Fibroblast of lung (primary cell): ENCODE results near the gene LRRC47. TPM values are rescaled to one million over a fixed set of nuclear protein-coding genes. Genes with fewer than 3 reads are reported as not detected.

ENCODE experiments used
- DNase-seq, 2 donors: peaks; one replicate each; pipeline versions ENCODE4 v3.0.0 to v3.0.0-alpha.2; 2010; ENCODE audit warnings: low read depth in 2 of 2
- H2AFZ ChIP-seq: 2 replicates; pipeline ENCODE4 v1.5.1; 2012; ENCODE audit warnings: low read length, control low read depth, inconsistent platforms
- H3K27ac ChIP-seq: 2 replicates; pipeline ENCODE4 v1.5.1; 2011; ENCODE audit warnings: low read length, control low read depth; ENCODE audit not compliant: insufficient read depth
- H3K27me3 ChIP-seq: 2 replicates; pipeline ENCODE4 v1.5.1; 2011; ENCODE audit warnings: mild to moderate bottlenecking, low read length; ENCODE audit not compliant: control insufficient read depth, insufficient read depth
- H3K36me3 ChIP-seq: 2 replicates; pipeline ENCODE4 v1.5.1; 2011; ENCODE audit warnings: low read length; ENCODE audit not compliant: control insufficient read depth, insufficient read depth
- H3K4me1 ChIP-seq: 2 replicates; pipeline ENCODE4 v1.5.1; 2011; ENCODE audit warnings: low read length; ENCODE audit not compliant: control insufficient read depth, insufficient read depth; ENCODE audit errors: extremely low read depth
- H3K4me2 ChIP-seq: 2 replicates; pipeline ENCODE4 v1.5.1; 2011; ENCODE audit warnings: low read length, control low read depth; ENCODE audit not compliant: insufficient read depth; ENCODE audit errors: extremely low read depth
- H3K4me3 ChIP-seq, 4 experiments: fragments of 200-600 bp in 1 of 4; sonication (generic) in 1 of 4; replicated peaks in 1 of 4; 2 replicates each; pipeline ENCODE4 v1.5.1; 2011 to 2016; ENCODE audit warnings: low read length in 4 of 4, low read depth in 3 of 4, mild to moderate bottlenecking in 3 of 4, control low read depth in 2 of 4, inconsistent platforms in 1 of 4, mixed read lengths in 1 of 4; ENCODE audit not compliant: insufficient read depth in 1 of 4; ENCODE audit errors: control extremely low read depth in 1 of 4
- H3K79me2 ChIP-seq: 2 replicates; pipeline ENCODE4 v1.5.1; 2012; ENCODE audit warnings: mild to moderate bottlenecking, low read length, inconsistent platforms; ENCODE audit not compliant: control insufficient read depth, insufficient read depth
- H3K9ac ChIP-seq: 2 replicates; pipeline ENCODE4 v1.5.1; 2011; ENCODE audit warnings: mild to moderate bottlenecking, low read length, control low read depth; ENCODE audit not compliant: insufficient read depth
- H3K9me3 ChIP-seq: 2 replicates; pipeline ENCODE4 v1.5.1; 2012; ENCODE audit warnings: low read depth, low read length; ENCODE audit not compliant: control insufficient read depth, insufficient read depth
- H4K20me1 ChIP-seq: 2 replicates; pipeline ENCODE4 v1.5.1; 2011; ENCODE audit warnings: low read length; ENCODE audit not compliant: control insufficient read depth, insufficient read depth; ENCODE audit errors: extremely low read depth
- CTCF ChIP-seq, 2 donors: IDR thresholded peaks in 1 of 2; conservative IDR thresholded peaks in 1 of 2; 1 replicate in 1 of 2; 2 replicates in 1 of 2; pipeline ENCODE4 v1.5.1; 2011 to 2012; ENCODE audit warnings: low read length in 2 of 2, control low read depth in 1 of 2, inconsistent platforms in 1 of 2, low read depth in 1 of 2, mild to moderate bottlenecking in 1 of 2
- EZH2 ChIP-seq: IDR thresholded peaks from 2 replicates; pipeline ENCODE4 v1.5.1; 2012; ENCODE audit warnings: low read length, control low read depth, mild to moderate bottlenecking; ENCODE audit errors: missing control alignments
- polyA plus RNA-seq, 2 donors: library from polyadenylated mRNA; depleted of rRNA in 1 of 2; stranded (reverse) in 1 of 2; unstranded in 1 of 2; fragments of >200 nt; gene quantifications; 2 replicates each; pipeline ENCODE4 v1.2.1, GENCODE V29; 2011 to 2012; ENCODE audit warnings: missing spikeins in 1 of 2
- total RNA-seq: library from RNA; depleted of rRNA; stranded (reverse); fragments of >200 nt; gene quantifications from 2 replicates; pipeline ENCODE4 v1.2.1, GENCODE V29; 2014

Gene LRRC47
- total and polyA plus RNA-seq, 2 donors (not counting 1 experiment from before 2014, with no cell fraction given), result 25.1 to 28.8 TPM

- Histone ChIP-seq H3K27ac (no peak overlapping the region), H3K79me2 (no peaks in the 10 kb centered on the region), H3K9me3 (no peaks in the 10 kb centered on the region), H3K4me1 (peaks cover 5% of the 10 kb centered on the region), H3K27me3 (no peaks in the 10 kb centered on the region), H4K20me1 (no peaks in the 10 kb centered on the region), H3K36me3 (no peaks in the 10 kb centered on the region), H3K4me3 (peak overlapping the region in 2 of 4 experiments; percentile 42 to 60), H2AFZ (no peak overlapping the region), H3K4me2 (no peak overlapping the region), H3K9ac (no peak overlapping the region)
- no peak for DNase-seq
- TF ChIP-seq CTCF (conservative IDR thresholded peaks at IDR 0.05 in 1 of 2, IDR thresholded peaks at IDR 0.05 in 1 of 2; ENCODE audit: low read depth in 1 of 2, low read length in 2 of 2) (no peak), EZH2 (no peak)
Measured at GRCh38 chr1:3771108-3772026, 24.9 kb downstream of the LRRC47 start.

- H3K4me3 ChIP-seq, result no peak overlapping the region
- H3K4me1 ChIP-seq, result peaks cover under 1% of the 10 kb centered on the region
- no peak overlapping the region for H3K27ac ChIP-seq
- no peak overlapping the region for H3K9ac ChIP-seq
- H3K9me3 ChIP-seq, result no peaks in the 10 kb centered on the region
- no peaks in the 10 kb centered on the region for H4K20me1 ChIP-seq
- no peak overlapping the region for H2AFZ ChIP-seq
- TF ChIP-seq EZH2 (no peak), CTCF (conservative IDR thresholded peaks at IDR 0.05 in 1 of 2, IDR thresholded peaks at IDR 0.05 in 1 of 2; ENCODE audit: low read depth in 1 of 2, low read length in 2 of 2) (no peak)
- no peaks in the 10 kb centered on the region for H3K36me3 ChIP-seq
- H3K27me3 ChIP-seq, result no peaks in the 10 kb centered on the region
- no peaks in the 10 kb centered on the region for H3K79me2 ChIP-seq
- no peak for DNase-seq
- no peak overlapping the region for H3K4me2 ChIP-seq
Measured at GRCh38 chr1:3770047-3770765, 26.1 kb downstream of the LRRC47 start.

GRCh38 chr1:3768811-3769390, 27.4 kb downstream of the LRRC47 start:
- no peak overlapping the region for H3K27ac ChIP-seq
- H3K9ac ChIP-seq, result no peak overlapping the region
- H4K20me1 ChIP-seq, result no peaks in the 10 kb centered on the region
- DNase-seq, result no peak
- H3K79me2 ChIP-seq, result no peaks in the 10 kb centered on the region
- H3K4me2 ChIP-seq, result no peak overlapping the region
- no peaks in the 10 kb centered on the region for H3K9me3 ChIP-seq
- TF ChIP-seq CTCF (conservative IDR thresholded peaks at IDR 0.05 in 1 of 2, IDR thresholded peaks at IDR 0.05 in 1 of 2; ENCODE audit: low read depth in 1 of 2, low read length in 2 of 2), result no peak
- TF ChIP-seq EZH2, result no peak
- no peaks in the 10 kb centered on the region for H3K36me3 ChIP-seq
- H3K4me1 ChIP-seq, result no peaks in the 10 kb centered on the region
- H3K4me3 ChIP-seq, result no peak overlapping the region
- H2AFZ ChIP-seq, result no peak overlapping the region
- no peaks in the 10 kb centered on the region for H3K27me3 ChIP-seq
